HEK293T (cell line): ENCODE data around the gene HSD17B1.
A peak's percentile ranks its signal among the peaks of the same experiment; 100 is the strongest.

Source experiments
- CTCF ChIA-PET: fragments of 350-600 bp; formaldehyde crosslinking; extraction: SDS; loops from one replicate; lab custom pipeline; 2021; ENCODE audit warnings: antibody characterized with exemption, inconsistent platforms; lab: Yijun Ruan, JAX
- POLR2A ChIA-PET: fragments of 350-600 bp; formaldehyde crosslinking; extraction: SDS; loops from one replicate; lab custom pipeline; 2020; ENCODE audit warnings: antibody characterized with exemption, inconsistent platforms; lab: Yijun Ruan, JAX
- DNase-seq: peaks from one replicate; pipeline ENCODE4 v3.0.0; 2012; ENCODE audit warnings: mixed read lengths; ENCODE audit errors: extremely low spot score
- ARNT ChIP-seq: fragments of 450-650 bp; IDR thresholded peaks from 2 replicates; pipeline ENCODE4 v1.6.1; 2017; ENCODE audit warnings: mild to moderate bottlenecking
- BHLHE40 ChIP-seq: fragments of 450-650 bp; IDR thresholded peaks from 2 replicates; pipeline ENCODE4 v1.6.1; 2016; ENCODE audit warnings: mild to moderate bottlenecking, moderate library complexity, borderline replicate concordance
- CTBP1 ChIP-seq: fragments of 450-650 bp; IDR thresholded peaks from 2 replicates; pipeline ENCODE4 v1.6.1; 2016; ENCODE audit warnings: borderline replicate concordance
- ELF4 ChIP-seq: fragments of 450-650 bp; IDR thresholded peaks from 2 replicates; pipeline ENCODE4 v1.6.1; 2017; ENCODE audit warnings: antibody characterized with exemption
- FOXA1 ChIP-seq: fragments of 450-650 bp; IDR thresholded peaks from 2 replicates; pipeline ENCODE4 v1.6.1; 2016; ENCODE audit warnings: mild to moderate bottlenecking
- FOXK2 ChIP-seq: fragments of 450-650 bp; IDR thresholded peaks from 2 replicates; pipeline ENCODE4 v1.6.1; 2016; ENCODE audit warnings: mild to moderate bottlenecking
- FOXM1 ChIP-seq: fragments of 450-650 bp; IDR thresholded peaks from 2 replicates; pipeline ENCODE4 v1.6.1; 2017; ENCODE audit warnings: mild to moderate bottlenecking, borderline replicate concordance
- HDGF ChIP-seq: fragments of 450-650 bp; IDR thresholded peaks from 2 replicates; pipeline ENCODE4 v1.6.1; 2017; ENCODE audit warnings: antibody characterized with exemption, borderline replicate concordance
- L3MBTL2 ChIP-seq: fragments of 450-650 bp; conservative IDR thresholded peaks from 2 replicates; pipeline ENCODE4 v1.6.1; 2016; ENCODE audit warnings: mild to moderate bottlenecking
- LEF1 ChIP-seq: fragments of 450-650 bp; IDR thresholded peaks from 2 replicates; pipeline ENCODE4 v1.6.1; 2017; ENCODE audit warnings: mild to moderate bottlenecking, borderline replicate concordance
- NFRKB ChIP-seq: fragments of 450-650 bp; IDR thresholded peaks from 2 replicates; pipeline ENCODE4 v1.6.1; 2016; ENCODE audit warnings: mild to moderate bottlenecking, moderate library complexity
- PKNOX1 ChIP-seq: fragments of 450-650 bp; IDR thresholded peaks from 2 replicates; pipeline ENCODE4 v1.6.1; 2016
- SP1 ChIP-seq: fragments of 450-650 bp; IDR thresholded peaks from 2 replicates; pipeline ENCODE4 v1.6.1; 2017
- SUZ12 ChIP-seq: fragments of 450-650 bp; IDR thresholded peaks from 2 replicates; pipeline ENCODE4 v1.6.1; 2016; ENCODE audit warnings: mild to moderate bottlenecking
- TARDBP ChIP-seq: fragments of 450-650 bp; IDR thresholded peaks from 2 replicates; pipeline ENCODE4 v1.6.1; 2016
- ZNF384 ChIP-seq: fragments of 450-650 bp; IDR thresholded peaks from 2 replicates; pipeline ENCODE4 v1.6.1; 2016

HSD17B1 gene

GRCh38 chr17:42512246-42512645 lies 40.5 kb upstream of the HSD17B1 start:
- ChIA-PET POLR2A (no interaction called here), CTCF (no interaction called here)
- no peak for DNase-seq
- no peak for TF ChIP-seq PKNOX1
- no peak for TF ChIP-seq HDGF
- no peak for TF ChIP-seq ARNT
- no peak for TF ChIP-seq LEF1
- TF ChIP-seq FOXA1, result no peak
- no peak for TF ChIP-seq TARDBP
- TF ChIP-seq NFRKB, result no peak
- no peak for TF ChIP-seq BHLHE40
- TF ChIP-seq ZNF384, result no peak
- TF ChIP-seq FOXK2, result no peak
- no peak for TF ChIP-seq L3MBTL2

DNA sequence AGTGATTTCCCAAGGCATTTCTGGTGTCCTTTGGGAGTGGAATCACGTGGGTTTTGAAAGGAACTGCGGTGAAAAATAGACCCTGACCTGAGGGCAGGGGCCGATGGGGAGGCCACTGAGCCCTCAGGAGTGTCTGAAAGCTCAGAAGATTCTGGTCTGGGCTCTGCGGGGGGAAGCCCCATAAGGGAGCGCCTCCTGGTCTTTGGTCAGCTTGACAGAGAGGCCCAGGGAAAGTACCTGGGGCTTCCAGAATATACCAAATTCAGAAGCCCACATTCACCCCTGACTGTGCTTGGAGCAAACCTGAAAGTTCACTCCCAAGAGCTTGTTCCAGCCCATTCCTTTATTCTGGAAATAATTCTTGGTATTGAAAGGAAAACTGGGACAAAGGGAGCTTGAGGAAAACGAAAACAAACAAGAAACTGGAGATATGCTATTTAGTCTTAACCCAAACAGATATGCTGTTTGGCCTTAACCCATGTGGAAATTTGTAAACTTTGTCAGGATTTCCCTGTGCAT lies 39.9 kb upstream of the HSD17B1 start:
- CTCF ChIA-PET, result no interaction called here
- no peak for DNase-seq
- POLR2A ChIA-PET, result no interaction called here
- TF ChIP-seq FOXA1 (no peak), FOXK2 (no peak), SUZ12 (no peak)

GRCh38 chr17:42513686-42514085 lies 39.0 kb upstream of the HSD17B1 start:
- TF ChIP-seq SUZ12, result no peak
- TF ChIP-seq CTBP1, result no peak
- TF ChIP-seq ZNF384, result no peak
- no peak for TF ChIP-seq PKNOX1
- TF ChIP-seq FOXK2, result no peak
- TF ChIP-seq LEF1, result no peak
- no peak for TF ChIP-seq FOXM1
- TF ChIP-seq FOXA1, result no peak
- TF ChIP-seq TARDBP, result no peak
- TF ChIP-seq NFRKB, result no peak
- ChIA-PET CTCF (interaction anchor here (0.8 to 1.1 kb wide), 2 partner anchors 57 to 64 kb away, joined by 3 read pairs; partner anchors contain the start of gene PSMC3IP), POLR2A (no interaction called here)
- no peak for DNase-seq

DNA sequence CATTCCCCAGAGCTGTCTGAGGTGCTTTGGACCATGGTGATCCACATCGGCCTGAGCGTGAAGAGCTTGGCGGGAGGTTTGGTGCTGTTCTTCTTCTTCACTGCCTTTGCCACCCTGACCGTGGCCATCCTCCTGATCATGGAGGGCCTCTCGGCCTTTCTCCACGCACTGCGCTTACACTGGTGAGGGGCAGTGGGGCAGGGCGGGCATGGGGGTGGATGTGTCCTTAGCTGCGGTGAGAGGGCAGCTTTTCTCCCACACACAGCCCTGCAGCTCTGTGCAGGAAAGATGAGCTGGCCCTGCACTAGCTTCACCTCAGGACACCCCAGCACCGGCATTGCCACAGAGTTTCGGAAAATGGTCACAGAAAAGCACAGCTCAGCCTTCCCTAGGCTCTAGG lies 38.4 kb upstream of the HSD17B1 start:
- DNase-seq, result no peak
- CTCF ChIA-PET, result interaction anchor here (0.8 to 1.1 kb wide), 3 partner anchors 58 to 111 kb away, joined by 3 read pairs; partner anchors contain the start of gene PSMC3IP
- POLR2A ChIA-PET, result interaction anchor here (1.0 kb wide), 1 partner anchor 22 kb away, joined by 3 read pairs; the partner anchor contains the start of gene NAGLU
- TF ChIP-seq FOXM1 (no peak), HDGF (no peak), SUZ12 (no peak), ARNT (no peak), L3MBTL2 (no peak), BHLHE40 (no peak), PKNOX1 (no peak), CTBP1 (no peak), NFRKB (no peak), ELF4 (no peak), ZNF384 (no peak), FOXK2 (no peak), SP1 (no peak), FOXA1 (no peak), TARDBP (no peak), LEF1 (no peak)

- ChIA-PET CTCF (interaction anchor here (0.9 kb wide), 1 partner anchor 112 kb away, joined by 3 read pairs; no protein-coding TSS in a partner anchor), POLR2A (interaction anchor here (1.0 kb wide), 1 partner anchor 21 kb away, joined by 3 read pairs; the partner anchor contains the start of gene NAGLU)
- no peak for TF ChIP-seq FOXA1
- DNase-seq, result no peak
Observed at GRCh38 chr17:42514867-42515266, 37.9 kb upstream of the HSD17B1 start.

DNA sequence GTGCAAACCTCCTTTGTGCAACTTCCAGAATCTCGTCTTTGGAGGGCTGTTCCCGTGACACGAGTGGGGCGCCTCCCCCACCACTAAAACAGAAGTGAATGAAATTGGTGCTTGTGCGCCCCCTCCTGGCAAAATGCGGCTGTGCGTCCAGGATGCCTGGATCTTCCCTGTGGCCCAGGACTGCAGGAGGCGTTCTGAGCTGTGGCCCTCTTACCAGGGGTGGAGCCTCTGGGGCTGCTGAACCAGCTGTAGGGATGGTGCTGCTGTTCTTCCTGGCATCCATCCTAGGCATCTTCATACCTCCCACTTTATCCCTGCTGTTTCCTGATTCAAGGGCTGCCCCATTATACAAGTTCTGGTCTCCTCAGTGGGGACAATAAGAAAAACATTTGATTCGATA lies 35.2 kb upstream of the HSD17B1 start:
- TF ChIP-seq BHLHE40 (no peak), ARNT (no peak), HDGF (no peak), ZNF384 (no peak), L3MBTL2 (no peak), CTBP1 (no peak), LEF1 (no peak), FOXM1 (no peak), NFRKB (no peak), FOXA1 (no peak), TARDBP (no peak), PKNOX1 (no peak), FOXK2 (no peak), SP1 (no peak)
- ChIA-PET POLR2A (interaction anchor here (0.5 to 1.7 kb wide), 3 partner anchors 19 to 129 kb away, joined by 3 to 5 read pairs (median 3); partner anchors contain the start of genes CAVIN1 and NAGLU), CTCF (interaction anchor here (0.6 to 2.8 kb wide), 12 partner anchors 10 to 452 kb away, joined by 3 to 21 read pairs (median 4); no protein-coding TSS in a partner anchor)
- DNase-seq, result peak; percentile 88
